Measurements from ENCODE around the gene EFS.

Gene EFS

GRCh38 chr14:23382731-23383440 is 17.9 kb upstream of the EFS start:
- H3K4me3 ChIP-seq (replicated peaks in 1 of 2; ENCODE audit: low read depth in 2 of 2, low read length in 2 of 2): no peak overlapping the region
- no peak for TF ChIP-seq CTCF (IDR thresholded peaks at IDR 0.05; ENCODE audit: low read depth, low read length)
- no peak for DNase-seq (ENCODE audit: low read depth in 2 of 2)

DNA sequence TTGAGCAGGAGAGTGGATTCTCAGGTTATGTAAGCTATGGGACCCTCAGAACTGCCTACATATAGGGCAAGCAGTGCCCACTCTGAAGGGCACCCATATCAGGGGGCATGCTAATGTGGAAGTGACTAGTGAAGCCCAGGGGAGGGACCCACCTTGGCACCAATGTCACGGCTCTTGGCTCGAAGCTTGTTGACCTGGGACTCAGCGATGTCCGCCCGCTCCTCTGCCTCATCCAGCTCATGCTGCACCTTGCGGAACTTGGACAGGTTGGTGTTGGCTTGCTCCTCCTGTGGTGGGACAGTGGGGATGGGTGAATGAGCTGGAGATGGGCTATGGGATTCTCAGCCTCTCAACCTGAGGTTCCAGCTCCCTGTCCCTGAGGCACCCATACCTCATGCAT is 17.3 kb upstream of the EFS start:
- H3K4me3 ChIP-seq (replicated peaks in 1 of 2; ENCODE audit: low read depth in 2 of 2, low read length in 2 of 2): no peak overlapping the region
- no peak for DNase-seq (ENCODE audit: low read depth in 2 of 2)
- no peak for TF ChIP-seq CTCF (IDR thresholded peaks at IDR 0.05; ENCODE audit: low read depth, low read length)

GRCh38 chr14:23381871-23382270 is 16.9 kb upstream of the EFS start:
- no peak for TF ChIP-seq CTCF (IDR thresholded peaks at IDR 0.05; ENCODE audit: low read depth, low read length)
- DNase-seq (ENCODE audit: low read depth in 2 of 2): no peak
- no peak overlapping the region for H3K4me3 ChIP-seq (replicated peaks in 1 of 2; ENCODE audit: low read depth in 2 of 2, low read length in 2 of 2)

GRCh38 chr14:23380976-23381375 is 16.0 kb upstream of the EFS start:
- DNase-seq (ENCODE audit: low read depth in 2 of 2): no peak
- TF ChIP-seq CTCF (IDR thresholded peaks at IDR 0.05; ENCODE audit: low read depth, low read length): no peak
- no peak overlapping the region for H3K4me3 ChIP-seq (replicated peaks in 1 of 2; ENCODE audit: low read depth in 2 of 2, low read length in 2 of 2)

DNA sequence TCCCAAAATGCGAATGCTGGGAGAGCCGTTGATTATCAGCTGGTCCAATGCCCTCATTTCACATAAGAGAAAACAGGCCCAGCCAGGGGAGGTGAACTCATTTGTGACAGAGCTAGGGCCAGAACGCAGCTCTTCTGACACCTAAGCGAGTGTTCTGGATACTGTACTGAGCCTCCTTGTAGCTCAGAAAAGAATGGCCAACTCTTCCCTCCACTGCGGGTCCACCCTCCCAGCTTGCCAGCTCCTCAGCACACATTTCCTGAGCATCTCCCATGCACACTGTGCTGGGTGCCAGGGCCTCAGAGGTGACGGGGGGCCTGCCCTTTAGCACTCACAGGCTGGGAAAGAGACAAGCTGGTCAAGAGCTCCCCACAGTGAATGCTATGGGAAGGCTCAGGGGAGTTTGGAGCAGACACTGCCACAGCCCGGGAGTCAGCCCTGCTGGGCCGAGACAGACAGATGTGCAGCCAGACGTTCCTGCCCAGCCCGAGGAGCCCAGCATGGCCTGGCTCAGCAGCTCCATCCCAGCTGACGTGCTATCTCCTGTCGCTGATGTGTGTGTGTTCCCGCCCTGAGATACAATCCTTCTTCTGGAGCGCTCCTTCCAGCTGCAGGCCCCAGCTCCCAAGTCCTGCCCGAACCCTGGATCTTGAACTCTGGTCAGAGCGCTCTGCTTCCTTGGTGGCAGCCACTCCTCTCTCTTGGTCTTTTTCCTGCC is 15.4 kb upstream of the EFS start:
- no peak for TF ChIP-seq CTCF (IDR thresholded peaks at IDR 0.05; ENCODE audit: low read depth, low read length)
- DNase-seq (ENCODE audit: low read depth in 2 of 2): no peak
- no peak overlapping the region for H3K4me3 ChIP-seq (replicated peaks in 1 of 2; ENCODE audit: low read depth in 2 of 2, low read length in 2 of 2)

DNA sequence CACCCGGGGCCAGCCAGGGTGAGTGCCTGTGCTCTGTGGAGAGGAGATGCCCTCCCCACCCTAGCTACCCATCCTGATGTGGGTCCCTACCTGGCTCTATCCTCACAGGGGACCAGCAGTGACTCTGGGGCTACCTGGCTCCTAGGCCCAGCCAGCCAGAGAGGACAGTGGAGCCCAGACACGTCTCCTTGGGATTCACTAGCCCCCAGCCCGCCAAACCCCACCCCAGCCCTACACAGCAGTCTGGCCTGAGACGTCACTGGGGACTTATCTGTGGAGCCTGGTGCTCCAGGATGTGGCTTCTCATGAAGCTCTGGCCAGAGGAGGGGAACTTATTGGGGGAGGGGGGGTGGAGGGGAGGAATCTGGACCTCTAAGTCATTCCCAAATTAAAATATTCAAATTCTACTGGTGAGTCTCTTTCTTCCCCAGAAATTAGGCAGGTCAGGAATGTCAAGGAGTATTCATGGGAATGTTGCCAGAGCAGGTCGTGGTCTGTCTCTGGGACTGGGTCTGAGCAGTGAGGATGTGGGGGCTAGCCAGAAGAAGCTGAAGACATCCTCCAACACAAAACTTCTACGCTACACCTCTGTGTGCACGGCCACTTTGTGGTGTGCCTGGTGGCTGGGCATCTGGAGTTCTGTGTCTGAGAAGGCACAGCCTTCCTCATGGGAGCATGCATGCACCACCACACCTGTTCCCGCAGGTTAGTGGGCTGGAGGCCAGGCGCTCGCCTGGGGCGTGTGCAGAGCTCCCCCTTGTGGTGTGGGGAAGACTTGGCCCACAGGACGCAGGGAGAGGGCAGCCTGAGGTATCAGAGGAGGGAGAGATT is 14.6 kb upstream of the EFS start:
- H3K4me3 ChIP-seq (replicated peaks in 1 of 2; ENCODE audit: low read depth in 2 of 2, low read length in 2 of 2): no peak overlapping the region
- peak; percentile 41 to 43 for DNase-seq (ENCODE audit: low read depth in 2 of 2)
- TF ChIP-seq CTCF (IDR thresholded peaks at IDR 0.05; ENCODE audit: low read depth, low read length): peak; percentile 98

Measured in cardiac fibroblast (primary cell).